Mucosa of gallbladder (tissue), 1 donor: Measurements from ENCODE around the gene CHMP6. TPM values are rescaled to one million over a fixed set of nuclear protein-coding genes. Genes with fewer than 3 reads are reported as not detected.
A peak's percentile ranks its signal among the peaks of the same experiment; 100 is the strongest.

Source experiments
- DNase-seq: peaks from one replicate; pipeline ENCODE4 v3.0.0-alpha.2; 2020; ENCODE audit warnings: low spot score
- total RNA-seq: library from RNA; stranded (reverse); gene quantifications from one replicate; pipeline ENCODE4 v1.2.1, GENCODE V29; 2021
- donor health status: DM: no; HTN: no; CAD: no.

Gene CHMP6
- total RNA-seq, 1 donor from 2014 or later, result 31.5 TPM

- no peak for DNase-seq
Observed at GRCh38 chr17:80970762-80971703, 20.6 kb upstream of the CHMP6 start.

GRCh38 chr17:80971704-80972304 is 19.8 kb upstream of the CHMP6 start:
- no peak for DNase-seq

- no peak for DNase-seq
Observed at GRCh38 chr17:80976701-80977100, 14.9 kb upstream of the CHMP6 start.

- DNase-seq, result no peak
Observed at GRCh38 chr17:80977172-80977571, 14.5 kb upstream of the CHMP6 start.

- DNase-seq, result no peak
Observed at GRCh38 chr17:80978499-80979497, 12.8 kb upstream of the CHMP6 start.

GRCh38 chr17:80979547-80980378 is 11.9 kb upstream of the CHMP6 start:
- DNase-seq, result no peak

DNA sequence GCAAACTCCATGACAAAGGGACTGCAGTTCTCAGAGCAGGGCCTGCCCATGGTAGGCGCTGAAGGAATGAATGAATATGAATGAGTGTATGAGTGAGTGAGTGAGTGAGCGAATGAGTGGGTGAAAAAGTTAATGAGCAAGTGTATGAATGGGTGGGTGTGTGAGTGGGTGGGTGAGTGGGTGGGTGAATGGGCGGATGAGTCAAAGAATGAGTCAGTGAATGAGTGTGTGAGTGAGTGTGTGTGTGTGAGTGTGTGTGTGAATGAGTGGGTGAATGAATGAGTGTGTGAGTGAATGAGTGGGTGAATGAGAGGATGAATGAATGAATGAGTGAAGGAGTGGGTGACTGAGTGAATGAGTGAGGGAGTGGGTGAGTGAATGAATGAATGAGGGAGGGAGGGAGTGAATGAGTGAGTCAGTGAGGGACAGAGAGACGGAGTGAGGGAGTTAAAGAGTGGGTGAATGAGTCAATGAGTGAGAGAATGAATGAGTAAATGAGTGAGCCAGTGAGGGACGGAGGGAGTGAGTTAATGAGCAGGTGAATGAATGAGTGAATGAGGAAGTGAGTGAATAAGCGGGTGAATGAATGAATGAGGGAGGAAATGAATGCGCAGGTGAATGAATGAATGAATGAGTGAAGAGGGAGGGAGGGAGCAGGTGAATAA is 11.1 kb upstream of the CHMP6 start:
- no peak for DNase-seq

DNA sequence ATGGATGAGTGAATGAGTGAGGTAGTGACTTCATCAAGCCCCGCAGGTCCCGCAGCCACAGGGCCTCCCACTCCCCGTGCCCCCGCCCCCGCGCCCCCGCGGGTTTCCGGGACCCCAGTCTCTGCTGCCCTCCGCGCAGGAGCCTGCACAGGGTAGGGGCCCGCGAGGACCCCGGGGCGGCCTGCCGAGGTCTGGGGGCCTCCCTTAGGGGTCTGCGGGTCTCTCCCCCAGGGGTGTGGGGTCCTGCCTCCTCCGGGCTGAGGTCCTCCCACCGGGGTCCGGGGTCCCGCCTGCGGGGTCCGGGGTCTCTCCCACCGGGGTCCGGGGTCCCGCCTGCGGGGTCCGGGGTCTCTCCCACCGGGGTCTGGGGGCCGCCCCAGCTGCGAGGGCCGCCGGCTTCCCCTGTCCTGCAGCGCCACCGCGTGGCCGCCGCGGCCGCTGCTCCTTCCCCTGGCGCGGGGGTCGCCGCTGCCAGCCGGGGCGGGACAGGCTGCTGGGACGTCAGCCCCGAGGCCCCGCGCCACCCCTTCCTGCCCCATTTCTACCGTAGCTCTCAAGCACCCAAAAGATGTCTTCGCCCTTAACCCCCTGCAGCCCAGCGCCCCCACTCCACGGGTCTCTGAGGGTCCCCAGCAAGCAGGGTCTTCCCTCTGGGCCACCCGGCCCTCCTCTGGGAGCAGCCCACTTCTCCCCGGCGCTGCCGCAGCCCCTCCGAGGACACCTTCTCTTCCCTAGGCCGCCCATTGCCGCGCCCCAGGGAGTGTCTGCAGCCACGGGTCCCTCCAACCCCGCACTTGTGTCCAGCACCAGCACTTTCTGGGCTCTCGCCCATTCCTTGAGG is 10.4 kb upstream of the CHMP6 start:
- DNase-seq, result no peak

DNA sequence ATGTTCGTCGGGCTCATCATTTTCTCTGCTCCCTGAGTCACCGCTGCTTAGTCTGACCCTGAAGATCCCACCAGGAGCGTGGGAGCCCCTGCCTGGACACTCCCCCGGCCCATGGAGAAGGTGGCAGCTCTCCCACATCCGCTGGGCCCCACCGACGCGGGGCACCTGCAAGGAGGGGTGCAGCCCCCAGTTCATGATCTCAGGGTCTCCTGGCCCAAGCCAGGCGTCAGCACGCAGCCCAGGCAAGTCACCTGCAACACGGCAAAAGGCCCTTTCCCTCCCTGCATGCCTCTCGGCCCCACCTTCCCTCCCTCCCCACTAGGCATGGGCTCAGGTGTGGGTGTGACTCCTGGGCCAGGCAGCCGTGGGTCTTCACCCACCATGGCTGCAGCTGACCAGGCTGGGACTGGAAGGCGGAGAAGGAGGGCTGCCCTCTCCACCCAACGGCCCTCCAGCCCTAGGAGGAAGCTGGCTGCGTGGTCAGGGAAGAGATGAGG is 9.7 kb upstream of the CHMP6 start:
- DNase-seq, result no peak

DNA sequence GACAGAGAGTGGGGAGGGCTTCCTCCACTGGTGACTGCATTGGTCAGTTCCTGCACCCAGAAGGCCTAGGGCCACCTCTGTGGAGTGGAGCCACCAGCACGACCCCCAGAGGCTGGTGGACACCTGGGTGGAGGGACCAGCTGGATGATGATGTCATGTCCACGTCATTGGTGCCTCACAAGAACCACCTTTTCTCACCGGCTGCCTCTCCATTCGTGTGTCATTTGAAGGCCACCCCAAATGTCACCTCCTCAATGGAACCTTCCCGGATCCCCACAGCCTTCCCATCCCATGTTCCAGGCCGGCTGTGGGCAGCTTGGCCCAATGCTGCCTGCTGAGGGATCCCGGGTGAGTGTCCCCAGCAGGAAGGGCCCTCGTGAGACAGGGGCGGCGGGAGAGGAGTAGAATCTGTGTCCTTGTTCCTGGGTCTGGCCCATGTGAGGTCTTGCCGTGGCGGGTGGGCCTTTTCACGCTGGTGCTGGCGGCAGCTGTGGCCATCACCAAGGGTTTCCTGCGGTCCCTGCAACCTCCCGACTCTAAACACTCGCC is 9.1 kb upstream of the CHMP6 start:
- DNase-seq, result no peak

GRCh38 chr17:80983545-80983944 is 8.1 kb upstream of the CHMP6 start:
- DNase-seq, result no peak

- DNase-seq, result peak; percentile 53
Observed at GRCh38 chr17:80984749-80985148, 6.9 kb upstream of the CHMP6 start.

DNA sequence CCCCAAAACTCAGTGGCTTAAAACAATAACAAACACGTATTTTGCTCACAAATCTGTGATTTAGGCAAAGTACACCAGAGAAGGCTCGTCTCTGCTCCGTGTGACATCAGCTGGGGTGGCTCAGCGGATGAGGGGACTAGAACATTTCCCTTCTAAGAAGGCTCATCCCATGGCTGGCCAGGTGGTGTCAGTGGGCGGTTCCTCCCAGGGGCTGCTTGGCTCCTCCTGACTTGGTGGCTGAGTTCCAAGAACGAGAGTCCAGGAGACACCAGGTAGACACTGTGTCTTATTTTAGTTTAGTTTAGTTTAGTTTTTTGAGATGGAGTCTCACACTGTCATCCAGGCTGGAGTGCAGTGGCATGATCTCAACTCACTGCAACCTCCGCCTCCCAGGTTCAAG is 5.6 kb upstream of the CHMP6 start:
- DNase-seq, result no peak

DNA sequence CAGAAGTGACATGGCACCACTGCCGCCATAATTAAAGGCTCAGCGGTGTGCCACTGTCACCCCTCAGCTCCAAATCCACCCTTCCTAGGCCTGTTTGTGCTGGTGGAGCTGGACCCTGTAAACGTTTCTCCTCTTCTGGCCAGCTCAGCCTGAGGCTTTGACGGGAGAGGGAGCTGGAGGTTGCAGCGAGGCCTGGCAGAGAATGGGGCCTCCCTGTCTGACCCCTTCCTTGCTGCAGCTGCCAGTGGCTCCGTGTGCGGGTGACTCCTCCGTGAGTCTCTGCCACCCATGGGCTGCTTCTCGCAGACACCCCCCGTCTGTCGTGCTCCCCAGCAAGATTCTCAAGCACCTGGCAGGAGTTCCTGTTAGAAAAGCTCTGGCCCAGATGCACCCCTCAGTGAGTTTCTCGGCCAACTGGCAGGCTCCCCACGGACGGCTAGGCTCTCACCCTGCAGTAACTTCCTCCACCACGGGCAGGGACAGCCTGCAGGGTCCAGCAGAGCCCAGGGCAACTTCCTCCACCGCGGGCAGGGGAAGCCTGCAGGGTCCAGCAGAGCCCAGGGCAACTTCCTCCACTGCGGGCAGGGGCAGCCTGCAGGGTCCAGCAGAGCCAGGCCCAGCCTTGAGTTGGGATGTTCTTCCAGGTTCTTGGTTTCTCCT is 4.7 kb upstream of the CHMP6 start:
- DNase-seq, result peak; percentile 34

DNA sequence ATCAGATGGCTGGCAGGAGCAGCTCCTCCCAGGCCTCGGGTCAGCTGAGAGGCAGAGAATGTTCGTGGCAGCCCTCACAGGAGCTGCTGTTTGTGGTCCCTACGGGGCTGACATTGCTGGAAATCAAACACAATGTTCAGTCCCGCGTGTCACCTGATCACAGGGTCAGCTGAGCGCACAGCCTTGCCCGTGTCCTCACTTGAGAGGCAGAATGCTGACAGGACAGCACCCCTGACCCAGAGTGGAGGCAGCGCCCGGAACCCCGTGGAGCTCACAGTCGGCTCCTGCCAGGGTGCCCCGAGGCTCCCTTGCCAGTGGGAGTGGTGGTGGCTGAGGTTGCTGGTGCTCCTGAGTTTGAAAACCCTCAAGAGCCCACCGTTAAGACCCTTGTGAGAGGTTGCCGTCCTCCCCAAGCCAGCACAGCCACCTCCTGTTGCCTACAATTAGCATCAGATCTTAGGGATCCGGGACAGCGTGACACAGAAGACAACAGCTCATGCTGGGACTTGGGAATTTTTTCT is 3.6 kb upstream of the CHMP6 start:
- no peak for DNase-seq

DNA sequence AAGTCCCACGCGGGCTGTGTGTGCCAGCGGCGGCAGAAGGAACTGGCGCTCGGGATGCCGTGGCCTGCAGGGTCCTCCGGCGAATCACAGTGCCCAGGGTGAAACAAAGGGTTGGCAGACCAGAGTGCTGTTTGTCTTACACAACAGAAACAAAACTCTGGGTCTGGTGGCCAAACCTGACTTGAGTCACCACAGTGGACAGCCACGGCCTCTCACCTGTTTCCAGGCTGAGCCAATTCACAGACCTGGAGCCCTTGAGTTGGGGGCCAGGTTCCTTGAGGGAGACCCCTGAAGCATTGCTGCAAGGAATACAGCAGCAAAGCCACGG is 2.1 kb upstream of the CHMP6 start:
- no peak for DNase-seq

GRCh38 chr17:80990921-80991644 is 558 bp upstream of the CHMP6 start:
- no peak for DNase-seq
